HG03354 (cell line): Measurements from ENCODE around the gene COMMD8.
A peak's percentile ranks its signal among the peaks of the same experiment; 100 is the strongest.

Source experiments
- ATAC-seq: cut with Tn5 transposase; IDR thresholded peaks from one replicate; pipeline ENCODE4 v1.9.1; 2021; ENCODE audit warnings: mild to moderate bottlenecking; ENCODE audit not compliant: unreplicated experiment, poor library complexity, severe bottlenecking

The COMMD8 gene

DNA sequence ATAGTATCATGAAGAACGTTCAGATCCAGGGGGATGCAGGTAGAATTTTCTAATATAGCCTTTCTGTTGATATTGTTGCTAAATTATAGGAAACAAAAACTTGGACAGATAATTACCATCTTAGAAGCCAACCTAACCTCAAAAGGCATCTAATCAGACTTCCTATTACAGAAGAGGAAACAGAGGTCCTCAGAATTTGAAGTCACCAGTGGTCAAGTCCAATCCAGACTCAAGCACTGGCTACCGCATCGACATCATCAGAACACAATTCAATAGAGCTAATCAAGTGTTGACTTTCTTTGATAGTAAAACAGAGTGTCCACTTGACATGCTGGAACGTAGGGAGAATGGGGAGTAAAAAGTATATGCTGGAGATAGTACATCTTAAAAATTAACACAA is 11.3 kb upstream of the COMMD8 start:
- ATAC-seq: no peak

DNA sequence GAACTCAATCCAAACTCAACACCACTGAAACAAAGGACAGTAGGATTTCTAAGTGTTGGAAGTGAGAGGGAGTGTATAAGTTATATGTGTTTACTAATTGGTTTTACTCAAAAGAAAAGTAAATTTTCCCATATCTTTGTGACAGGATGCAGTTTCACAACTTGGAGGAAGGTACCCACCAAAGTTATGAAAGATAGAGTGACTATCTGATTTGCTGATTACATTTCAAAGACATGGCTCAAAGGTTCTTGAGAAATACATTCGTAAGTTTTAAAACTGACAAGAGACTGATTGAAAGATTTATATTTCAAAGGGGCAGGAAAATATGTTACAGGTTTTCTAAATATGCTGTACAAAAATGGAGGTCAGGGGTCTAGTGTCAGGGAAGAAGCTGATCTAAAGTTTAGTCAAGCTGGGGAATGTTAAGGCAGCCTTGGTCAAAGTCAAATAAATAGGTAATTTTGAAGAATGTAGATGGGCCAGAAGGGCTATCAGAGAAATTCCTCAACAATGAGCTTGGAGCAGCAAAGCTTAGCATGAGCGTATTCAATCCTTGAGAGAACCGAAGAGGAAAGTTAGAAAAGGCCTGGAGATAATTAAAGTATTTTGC is 9.7 kb upstream of the COMMD8 start:
- ATAC-seq: no peak

DNA sequence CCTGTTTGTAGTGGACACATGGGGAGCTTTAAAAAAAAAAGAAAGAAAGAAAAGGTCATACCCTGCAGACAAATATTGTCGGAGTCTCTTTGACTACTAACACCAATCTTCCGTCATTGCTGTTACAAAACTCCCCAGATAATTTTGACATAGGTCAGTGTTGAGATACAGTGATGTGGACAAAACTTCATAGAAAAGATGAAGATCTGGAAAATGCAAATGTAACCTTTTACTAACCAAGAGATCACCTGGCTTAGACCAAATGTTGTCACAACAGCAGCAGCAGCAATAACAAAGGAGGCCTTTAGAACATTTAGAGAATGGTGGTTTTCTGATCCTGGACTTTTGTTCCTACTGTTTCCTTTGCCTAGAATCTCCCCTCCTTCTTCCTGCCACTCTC is 8.1 kb upstream of the COMMD8 start:
- ATAC-seq: no peak

DNA sequence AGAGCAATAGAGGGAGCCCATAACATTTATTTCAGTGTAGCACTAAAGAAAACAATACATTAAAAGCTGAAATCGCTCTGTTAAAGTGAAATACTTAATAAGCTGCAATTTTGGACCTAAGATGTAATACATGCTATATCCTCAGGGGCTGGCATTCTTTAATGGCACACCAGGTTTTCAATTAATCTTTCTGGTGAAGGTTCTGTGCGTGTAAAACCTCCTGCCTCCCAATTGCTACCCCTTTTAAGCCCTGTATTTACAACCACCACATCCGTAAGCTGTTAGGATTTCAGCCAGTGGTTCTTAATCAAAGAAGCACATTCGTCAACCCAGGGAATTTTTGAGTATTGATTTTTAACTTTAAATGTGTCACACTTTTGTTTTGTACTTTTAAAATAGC is 7.6 kb upstream of the COMMD8 start:
- ATAC-seq: no peak

DNA sequence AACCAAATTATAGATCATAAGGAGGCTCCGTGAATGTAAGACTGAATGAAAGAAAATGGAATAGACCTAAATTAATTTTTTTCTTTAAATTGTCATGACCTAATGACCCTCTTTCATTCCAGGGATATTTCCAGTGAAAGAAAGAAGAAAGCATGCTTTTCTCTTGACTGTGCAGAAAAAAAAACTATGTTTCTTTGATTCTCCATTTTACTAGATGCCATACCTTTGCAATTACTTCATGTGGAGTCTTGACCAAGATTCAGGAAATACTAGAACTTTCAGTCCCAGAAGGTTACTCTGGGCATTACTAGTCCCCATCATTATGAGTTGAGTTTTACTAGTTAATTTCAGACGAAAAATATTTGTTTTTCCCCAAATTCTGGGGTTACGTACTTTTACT is 6.4 kb upstream of the COMMD8 start:
- ATAC-seq: no peak

DNA sequence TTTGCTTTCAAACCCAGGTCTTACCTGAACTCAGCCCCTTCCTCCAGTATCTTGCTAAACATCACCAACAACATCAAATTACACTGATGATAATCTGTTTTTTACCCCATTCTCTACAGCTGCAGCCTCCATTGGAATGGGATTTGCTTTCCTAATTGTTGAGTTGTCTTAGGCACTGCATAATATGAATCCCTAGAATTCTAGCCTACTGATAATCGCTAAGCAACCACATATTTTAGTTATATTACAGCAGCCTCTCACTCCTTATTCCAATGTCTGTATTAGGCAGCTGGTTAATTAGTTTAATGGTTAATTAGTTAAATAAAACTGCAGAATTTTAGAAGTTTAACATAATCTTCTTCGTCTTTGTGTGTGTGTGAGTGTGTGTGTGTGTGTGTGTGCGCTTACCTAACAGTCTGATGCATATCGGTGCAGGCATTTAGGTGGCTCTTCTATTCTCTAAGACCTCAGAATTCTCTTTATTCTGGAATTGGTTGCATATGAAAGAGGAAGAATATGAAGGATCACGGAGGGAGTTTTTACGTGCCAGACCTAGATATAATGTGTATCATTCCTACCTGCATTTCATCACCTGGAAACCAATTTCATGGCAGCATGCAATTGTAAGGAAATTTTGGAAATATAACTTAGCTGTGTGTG is 5.3 kb upstream of the COMMD8 start:
- ATAC-seq: no peak

DNA sequence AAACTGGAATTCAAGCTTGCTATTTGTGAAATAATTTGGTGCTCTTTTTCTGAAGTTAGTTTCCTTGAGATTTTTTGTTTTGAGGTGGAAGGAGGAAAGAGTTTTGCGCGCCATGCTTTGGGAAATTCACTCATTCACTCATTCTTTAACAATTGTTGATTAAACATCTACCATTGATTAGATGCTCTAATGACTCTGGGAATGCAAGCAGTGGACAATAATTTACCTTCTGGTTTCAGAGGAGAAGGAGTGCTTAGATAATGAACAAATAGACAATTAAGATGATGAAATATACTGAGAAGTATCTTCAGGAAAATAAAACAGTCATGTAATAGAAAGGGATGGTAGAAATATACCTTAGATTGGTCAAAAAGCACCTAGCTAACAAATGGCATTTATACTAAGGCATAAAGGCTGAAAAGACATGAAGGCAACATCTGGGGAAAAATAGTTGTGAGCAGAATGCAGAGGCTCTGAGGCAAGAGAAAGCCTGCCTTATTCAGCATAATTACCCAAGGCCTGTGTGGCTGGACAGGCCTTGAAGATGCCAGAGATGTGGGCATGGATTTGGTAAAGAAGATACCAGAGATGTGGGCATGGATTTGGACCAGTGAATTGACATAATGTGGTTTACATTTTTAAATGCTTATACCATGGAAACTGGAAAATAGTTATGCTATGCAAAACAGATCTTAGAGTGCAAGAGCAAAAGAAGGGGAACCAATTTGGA is 2.7 kb upstream of the COMMD8 start:
- ATAC-seq: no peak

DNA sequence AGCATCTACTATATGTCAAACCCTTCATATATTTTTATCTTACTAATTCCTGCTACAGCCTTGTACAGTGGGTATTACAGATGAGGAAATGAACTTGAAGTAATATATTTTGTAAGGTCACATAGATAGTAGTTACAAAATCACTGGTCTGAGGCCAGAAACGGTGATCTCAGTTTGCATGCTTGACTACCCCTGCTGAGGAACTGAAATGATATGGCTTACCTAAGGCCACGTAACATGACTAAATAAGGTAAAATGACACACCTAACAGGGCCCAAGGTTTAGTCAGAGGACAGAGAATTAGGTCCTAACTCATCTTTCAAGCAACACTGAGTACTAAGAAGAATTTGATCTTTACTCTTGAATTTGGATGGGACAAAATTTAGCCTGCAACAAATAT is 1.5 kb upstream of the COMMD8 start:
- peak; percentile 45 for ATAC-seq

DNA sequence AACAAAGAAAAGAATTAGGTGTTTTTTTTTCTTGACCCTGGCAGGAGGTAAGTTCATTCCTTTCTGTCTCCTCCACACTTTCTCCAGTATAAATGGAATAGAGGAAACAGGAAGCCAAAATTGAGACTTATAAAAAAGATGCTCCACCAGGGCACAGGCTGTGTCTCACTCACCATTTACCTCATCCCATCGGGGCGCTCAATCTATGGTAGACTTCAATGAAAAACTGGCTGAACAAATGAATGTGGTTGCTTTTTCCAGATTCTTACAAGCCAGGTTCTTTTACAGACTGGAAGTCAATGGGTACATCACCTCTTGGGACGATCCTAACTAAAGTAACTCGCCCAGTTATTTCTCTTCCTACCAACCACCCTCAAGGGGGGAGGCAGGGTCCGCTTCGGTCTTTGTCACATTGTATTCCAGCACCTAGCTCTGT is 685 bp downstream of the COMMD8 start:
- ATAC-seq: peak; percentile 22

DNA sequence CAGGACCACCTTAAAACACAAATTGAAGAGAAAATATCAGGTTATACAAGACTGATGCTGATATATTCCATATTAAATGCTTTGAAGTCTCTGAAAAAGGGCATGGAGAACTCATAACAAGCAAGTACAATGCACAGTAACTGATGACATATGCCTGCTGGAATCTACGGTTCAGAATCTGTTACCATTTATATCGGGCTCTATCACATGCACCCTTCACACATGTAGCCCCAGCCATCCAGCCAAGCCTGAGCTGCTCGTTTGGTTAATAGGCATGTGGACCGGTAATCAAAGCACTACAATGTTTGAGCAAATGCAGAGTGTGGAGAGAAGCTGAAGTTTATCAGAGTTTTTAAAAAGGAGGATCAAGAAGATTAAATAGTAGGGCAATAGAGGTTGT is 11.8 kb downstream of the COMMD8 start:
- ATAC-seq: no peak

DNA sequence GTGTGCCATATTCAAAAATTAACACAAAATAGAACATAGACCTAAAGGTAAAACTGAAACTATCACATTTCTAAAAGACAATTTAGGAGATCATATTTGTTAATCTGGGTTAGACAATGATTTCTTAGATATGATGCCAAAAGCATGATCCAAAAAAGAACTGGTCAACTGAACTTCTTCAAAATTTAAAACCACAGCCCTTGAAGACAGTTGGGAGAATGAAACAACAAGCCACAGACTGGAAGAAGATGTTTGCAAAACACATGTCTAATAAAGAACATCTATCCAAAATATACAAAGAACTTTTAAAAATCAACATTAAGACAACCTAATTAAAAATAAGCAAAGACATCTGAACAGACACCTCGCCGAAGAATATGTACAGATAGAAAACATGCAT is 19.5 kb downstream of the COMMD8 start:
- no peak for ATAC-seq

DNA sequence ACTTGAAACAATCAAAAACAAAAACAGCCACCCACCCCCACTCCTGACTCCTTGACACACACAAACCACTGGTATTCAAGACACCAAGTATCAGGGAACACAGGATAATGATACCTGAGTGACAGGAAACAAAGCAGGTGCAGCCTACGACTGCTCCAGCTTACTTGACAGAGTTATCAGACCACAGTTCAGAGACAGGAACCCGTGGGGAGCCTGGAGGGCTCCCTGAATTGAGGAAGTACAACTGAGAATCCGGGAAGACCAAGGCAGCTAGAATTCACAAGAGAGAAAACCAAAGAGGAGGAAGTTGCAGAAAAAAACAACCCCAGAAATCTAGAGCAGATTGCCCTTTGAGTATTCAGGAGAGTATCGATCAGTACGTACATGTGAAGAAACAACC is 20.5 kb downstream of the COMMD8 start:
- ATAC-seq: peak; percentile 76

DNA sequence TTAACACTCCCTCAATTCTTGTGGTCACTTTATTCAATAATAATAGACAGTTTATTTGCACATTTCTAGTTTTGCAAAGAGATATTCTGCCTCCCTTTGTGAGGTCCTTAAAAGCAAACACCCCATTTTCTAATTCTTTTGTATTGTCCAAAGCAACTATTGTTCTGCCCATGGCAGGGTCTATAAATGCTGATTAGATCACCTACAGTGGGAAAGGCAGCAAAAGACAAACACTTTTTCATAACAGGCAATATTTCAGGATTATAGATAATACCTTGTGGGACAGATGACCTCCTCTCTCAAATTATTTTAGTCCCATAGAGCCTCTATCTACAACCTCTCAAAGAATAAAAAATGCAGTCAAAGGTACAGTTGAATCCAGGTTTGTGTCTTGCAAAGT is 28.6 kb downstream of the COMMD8 start:
- ATAC-seq: no peak

DNA sequence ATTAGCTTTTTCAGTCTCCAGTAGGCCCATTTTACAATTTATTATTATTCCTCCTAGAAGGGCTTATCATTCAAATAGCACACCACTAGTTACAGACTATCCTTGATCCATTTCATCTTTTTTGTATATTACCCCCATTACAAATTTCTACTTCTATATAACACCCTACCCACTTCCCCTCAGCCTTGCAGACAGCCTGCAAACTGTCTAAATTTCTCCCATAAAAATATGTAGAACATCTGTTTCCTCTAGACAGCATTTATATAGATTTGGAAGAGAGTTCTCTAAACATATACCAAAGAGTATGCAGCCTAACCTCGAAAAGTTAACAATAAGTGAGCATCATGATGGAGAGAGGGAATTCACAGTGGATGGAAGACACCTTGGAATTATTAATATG is 30.8 kb downstream of the COMMD8 start:
- ATAC-seq: no peak

DNA sequence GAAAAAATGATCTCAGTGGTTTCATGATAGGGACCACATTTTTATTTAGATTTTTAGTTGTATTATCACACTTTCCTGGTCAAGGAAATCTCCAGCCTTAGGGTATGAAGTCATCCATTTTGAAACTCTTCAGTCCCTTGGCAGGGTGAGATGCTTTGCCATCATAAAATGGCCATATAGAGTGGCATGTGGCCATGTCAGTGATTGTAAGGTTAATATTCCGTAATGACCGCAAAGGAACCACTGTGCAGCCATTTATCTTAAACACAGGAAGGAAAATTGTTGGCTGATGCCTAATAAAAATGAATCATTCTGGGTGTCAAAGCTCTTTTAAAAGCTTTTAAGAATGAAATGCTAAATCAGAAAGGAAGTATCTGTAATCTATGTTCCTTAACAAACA is 35.6 kb downstream of the COMMD8 start:
- ATAC-seq: no peak

DNA sequence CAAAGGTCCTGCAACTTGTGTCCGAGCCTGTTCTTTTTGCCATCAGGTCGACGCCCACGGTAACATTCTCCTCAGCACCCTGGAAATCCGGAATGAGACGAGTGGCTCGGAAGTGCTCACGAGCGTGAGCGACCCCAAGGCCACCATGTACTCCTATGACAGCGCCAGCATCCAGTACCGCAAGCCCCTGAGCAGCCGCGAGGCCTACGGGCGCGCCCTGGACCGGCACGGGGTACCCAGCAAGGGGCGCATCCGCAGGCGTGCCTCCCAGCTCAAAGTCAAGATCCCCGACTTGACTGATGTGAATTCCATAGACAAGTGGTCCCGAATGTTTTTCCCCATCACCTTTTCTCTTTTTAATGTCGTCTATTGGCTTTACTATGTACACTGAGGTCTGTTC is 37.9 kb downstream of the COMMD8 start:
- no peak for ATAC-seq

DNA sequence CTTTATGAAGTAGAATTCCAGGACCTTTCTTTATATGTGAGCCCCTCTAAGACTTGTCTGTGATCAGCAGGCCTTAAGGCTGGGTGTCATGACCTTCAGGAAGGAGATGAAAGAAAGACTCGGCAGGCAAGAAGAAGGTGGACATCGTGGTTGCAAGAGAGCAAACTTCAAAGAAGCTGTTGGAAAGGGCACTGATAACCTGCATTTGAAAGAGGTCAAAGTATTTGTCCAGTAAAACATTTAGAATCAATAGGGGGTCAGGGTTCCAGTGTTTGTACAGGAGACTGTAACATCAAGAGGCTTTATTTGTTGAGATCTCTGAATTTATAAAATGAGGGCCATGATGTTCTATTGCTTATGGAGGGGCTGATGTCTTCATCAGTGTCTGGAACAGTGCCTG is 44.2 kb downstream of the COMMD8 start:
- ATAC-seq: no peak

DNA sequence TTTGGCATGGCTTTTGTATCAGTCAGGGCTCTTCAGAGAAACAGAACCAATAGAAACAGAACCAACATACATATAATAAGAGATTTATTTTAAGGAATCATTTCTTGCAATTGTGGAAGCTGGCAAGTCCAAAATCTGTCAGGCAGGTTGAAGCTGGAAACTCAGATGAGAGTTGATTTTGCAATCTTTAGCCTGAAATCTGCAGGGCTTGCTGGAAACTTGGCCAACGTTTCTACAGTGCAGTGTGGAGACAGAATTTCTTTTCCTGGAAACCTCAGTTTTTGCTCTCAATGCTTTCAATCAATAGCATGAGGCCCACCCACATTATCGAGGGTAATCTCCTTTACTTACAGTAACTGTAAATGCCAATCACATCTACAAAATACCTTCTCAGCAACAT is 45.4 kb downstream of the COMMD8 start:
- no peak for ATAC-seq

DNA sequence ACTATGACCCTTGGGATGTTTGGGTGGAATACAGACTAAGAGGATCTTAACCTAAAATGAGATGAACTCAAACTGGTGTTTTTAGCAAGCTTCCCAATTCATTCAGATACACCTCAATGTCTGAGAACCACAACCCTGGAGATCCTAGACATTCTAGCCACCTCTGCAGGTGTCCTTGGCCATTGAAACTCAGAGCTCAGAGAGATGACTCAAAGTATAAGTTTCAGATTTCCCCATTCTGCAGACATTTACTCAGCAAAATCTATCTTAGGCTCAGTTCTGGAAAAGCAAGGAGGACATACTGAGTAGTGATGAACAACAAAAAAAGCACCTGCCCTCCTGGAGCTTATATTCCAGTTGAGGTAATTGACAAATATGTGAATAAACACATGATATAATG is 47.8 kb downstream of the COMMD8 start:
- peak; percentile 67 for ATAC-seq

DNA sequence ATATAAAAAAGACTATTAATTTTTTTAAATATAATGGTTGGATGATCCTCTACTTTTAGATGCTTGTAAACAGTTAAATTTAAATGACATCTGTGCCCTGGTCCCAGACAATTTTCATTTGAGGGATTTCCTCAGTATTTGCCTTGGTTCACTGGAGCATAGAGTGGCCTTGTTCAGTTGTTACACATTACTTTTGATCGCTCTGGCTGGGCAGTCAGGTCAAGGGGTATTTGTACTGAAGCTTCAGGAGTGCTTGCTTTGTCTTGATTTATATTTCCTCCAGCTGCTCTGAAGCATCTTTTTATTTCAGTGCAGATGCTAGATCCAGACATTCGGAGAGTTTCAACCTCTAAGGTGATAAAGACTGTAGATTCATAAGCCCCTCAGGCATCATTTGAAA is 50.0 kb downstream of the COMMD8 start:
- peak; percentile 75 for ATAC-seq

DNA sequence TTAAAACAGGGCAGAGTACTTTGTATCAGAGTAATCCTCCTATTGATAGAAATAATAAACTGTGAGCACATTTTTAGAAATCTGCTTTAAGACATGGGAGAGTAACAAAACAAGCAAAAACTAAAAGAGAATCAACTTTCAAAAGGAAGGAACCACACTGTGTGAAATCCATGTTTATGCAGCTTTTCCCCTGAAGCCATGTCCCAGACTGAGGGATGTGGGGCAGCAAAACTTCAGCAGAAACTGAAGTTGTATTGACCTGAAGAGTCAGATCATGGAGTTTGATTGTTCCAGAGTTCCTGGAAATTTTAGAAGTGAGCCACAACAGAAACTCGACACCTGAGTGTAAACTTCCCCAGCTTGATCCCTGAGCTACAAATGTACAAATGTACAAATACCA is 53.2 kb downstream of the COMMD8 start:
- no peak for ATAC-seq
